ENCODE measurements around the gene TTL.
A peak's percentile ranks its signal among the peaks of the same experiment; 100 is the strongest.
"Not testable (repeated sequence)": the region's sequence is repeated elsewhere in the genome, so short reads cannot be mapped to it uniquely, and the experiment has no call there.

Gene TTL

DNA sequence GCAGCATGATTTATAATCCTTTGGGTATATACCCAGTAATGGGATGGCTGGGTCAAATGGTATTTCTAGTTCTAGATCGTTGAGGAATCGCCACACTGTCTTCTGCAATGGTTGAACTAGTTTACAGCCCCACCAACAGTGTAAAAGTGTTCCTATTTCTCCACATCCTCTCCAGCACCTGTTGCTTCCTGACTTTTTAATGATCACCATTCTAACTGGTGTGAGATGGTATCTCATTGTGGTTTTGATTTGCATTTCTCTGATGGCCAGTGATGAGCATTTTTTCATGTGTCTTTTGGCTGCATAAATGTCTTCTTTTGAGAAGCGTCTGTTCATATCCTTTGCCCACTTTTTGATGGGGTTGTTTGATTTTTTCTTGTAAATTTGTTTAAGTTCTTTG lies 42.3 kb downstream of the TTL start:
- DNase-seq = not testable (repeated sequence)

GRCh38 chr2:112528541-112528940 lies 46.6 kb downstream of the TTL start:
- DNase-seq = no peak

- no peak for DNase-seq
These were observed 47.8 kb downstream of the TTL start for GRCh38 chr2:112529757-112530156.

DNA sequence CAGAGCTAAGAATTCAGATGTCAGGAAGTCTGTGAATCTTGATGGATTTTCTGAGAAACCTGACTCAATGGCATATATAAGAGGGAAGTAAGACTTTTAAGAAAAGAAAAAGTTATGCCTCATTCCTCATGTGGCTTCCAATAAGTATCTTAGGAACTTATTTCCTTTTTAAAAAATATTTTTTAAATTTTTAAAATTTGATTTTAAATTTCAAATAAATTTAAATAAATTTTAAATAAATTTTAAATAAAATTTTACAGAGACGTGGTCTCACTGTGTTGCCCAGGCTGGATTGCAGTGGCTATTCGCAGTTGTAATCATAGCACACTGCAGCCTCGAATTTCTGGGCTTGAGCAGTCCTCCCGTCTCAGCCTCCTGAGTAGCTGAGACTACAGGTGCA lies 48.8 kb downstream of the TTL start:
- DNase-seq = no peak

DNA sequence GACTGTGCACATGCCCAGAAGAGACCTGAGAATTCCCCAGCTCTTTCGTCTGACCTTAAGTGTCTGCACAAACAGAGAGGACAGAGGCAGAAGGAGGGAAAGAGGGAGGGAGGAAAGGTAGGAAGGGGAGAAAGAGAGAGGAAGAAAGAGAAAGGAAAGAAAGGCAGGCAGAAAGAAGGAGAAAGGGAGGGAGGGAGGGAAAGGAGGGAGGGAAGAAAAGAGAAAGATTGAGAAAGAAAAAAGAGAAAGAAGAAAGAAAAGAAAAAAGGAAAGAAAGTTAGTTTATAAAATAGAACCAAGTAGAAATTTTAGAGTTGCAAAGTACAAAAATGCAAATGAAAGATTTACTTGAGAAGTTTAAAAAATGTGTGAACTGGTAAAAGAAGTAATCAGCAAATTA lies 52.9 kb downstream of the TTL start:
- DNase-seq = no peak

DNA sequence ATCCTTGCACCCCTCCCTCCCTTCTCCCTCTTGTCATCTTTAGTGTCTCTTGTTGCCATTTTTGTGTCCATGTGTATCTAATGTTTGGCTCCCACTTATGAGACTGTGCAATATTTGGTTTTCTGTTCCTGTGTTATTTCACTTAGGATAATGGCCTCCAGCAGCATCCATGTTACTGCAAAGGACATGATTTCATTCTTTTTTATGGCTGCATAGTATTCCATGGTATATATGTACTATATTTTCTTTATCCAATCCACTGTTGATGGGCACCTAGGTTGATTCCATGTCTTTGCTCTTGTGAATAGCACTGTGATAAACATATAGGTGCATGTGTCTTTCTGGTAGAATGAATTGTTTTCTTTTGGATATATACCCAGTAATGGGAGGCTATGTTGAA lies 54.7 kb downstream of the TTL start:
- DNase-seq = not testable (repeated sequence)

- no peak for DNase-seq
These were observed 57.4 kb downstream of the TTL start for GRCh38 chr2:112539306-112539705.

DNA sequence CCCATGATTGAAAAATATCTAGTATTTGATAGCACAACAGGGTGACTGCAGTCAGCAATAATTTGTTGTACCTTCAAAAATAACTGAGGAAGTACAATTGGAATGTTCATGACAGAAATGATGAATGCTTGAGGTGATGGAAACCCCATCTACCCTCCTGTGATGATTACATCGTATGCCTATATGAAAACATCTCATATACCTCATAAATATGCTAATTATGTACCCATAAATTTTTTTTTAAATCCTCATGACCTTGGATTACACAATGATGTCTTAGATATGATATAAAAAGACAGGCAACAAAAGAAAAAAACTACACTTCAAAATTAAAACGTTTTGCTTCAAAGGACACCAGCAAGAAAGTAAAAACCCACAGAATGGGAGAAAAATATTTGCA lies 59.0 kb downstream of the TTL start:
- DNase-seq = no peak

DNA sequence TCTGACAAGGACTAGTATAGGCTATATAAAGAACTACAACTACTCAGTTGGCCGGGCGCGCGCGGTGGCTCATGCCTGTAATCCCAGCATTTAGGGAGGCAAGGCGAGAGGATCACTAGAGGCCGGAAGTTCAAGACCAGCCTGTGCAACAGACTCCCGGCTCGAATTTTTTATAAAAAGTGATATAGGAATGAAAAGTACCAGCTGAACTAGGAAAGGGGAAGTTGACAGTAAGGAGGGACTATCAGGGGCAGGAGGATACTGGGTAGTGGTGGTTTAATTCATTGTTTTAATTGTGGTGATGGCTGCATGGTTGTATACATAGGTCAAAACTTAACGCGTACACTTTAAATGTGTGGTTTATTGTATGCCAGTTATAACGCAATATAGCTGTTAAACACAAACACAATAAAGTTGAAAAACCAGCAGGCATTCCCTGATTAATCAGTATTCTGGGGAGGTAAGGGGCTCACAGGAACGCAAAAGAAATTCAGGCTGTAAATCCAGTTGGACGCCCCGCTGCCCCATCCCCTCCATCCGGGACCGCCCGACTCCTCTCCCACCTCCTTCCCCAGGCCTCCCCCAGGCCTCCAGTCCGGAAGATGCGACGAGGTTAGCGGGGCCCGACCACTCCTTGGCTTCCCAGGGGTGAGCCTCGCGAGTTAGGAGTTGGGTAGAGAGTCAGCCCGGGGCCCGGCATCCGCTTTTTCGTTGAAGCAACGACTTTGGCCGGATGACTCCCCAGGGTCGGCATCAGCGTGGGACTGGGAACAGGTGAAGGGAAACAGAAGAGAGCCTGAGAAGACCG lies 59.6 kb downstream of the TTL start:
- peak; percentile 65 for DNase-seq

DNA sequence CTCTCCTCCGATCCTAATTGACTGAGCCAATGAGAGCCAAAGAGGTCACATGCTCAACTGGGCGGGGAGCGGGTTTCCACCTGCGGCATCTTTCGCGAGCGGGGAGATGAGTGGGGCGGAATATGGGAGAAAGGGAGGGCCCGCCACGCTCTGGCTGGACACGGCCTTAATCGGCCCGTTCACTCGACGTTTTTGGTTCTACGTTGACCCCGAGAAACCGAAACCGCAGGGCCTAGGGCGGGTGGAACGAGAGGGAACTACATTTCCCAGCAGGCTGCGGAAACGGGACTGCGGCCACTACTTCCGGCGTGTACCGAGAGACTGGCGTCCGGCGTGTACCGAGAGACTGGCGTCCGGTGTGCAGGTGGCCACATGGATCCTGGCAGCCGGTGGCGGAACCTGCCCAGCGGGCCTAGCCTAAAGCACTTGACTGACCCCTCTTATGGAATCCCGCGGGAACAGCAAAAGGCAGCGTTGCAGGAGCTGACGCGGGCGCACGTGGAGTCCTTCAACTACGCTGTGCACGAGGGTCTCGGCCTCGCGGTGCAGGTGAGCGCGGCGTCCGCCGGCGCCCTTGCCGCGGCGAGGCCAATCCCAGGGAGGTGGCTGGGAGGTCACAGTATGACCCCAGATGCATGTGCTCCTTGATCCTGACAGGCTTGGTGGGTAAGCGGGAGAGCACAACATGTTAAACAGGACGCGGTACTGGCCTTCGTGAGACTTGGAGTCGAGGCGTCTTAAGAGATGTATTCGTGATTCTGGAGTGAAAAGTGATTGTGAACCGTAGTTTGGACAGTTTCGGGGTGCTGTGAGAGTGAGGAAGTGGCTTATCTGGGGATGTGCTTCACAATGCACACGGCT lies 60.4 kb downstream of the TTL start, which contains the start of gene POLR1B:
TSS of gene POLR1B (plus strand) at position 343 of the 861 bp plus-strand sequence. CDS start at position 373, 30 bp downstream.
- DNase-seq = peak; percentile 82

DNA sequence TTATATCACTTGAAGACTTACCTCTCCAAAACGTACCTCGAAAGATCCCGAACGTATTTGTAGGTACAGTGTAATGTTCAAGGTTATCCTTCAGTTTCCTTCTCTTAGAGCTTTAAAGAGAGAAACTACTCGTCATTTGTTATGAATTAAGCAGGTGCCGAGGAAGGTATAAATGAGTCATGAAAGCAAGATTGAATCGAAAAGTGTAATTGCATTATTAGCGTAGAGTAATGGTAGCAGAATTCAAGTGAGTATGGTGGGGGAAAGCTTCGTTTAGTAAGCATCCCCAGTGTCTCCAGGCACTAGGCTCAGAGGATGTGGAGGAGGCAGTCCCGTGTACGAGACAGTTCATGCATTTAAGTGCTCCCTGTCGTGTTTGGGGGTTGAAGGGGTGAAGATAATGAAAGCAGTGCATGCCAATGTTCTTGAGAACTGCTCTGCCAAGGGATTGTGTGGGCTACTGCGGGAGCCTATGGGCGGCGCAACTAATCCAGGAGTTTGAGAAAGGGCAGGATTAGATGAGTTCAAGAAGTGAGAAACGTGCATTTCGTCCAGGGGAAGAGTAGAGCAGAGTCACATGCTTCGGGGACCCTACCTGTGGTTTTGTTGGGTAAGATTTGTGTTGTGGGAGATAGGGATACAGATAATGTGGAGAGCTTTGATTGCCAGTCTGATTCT lies 61.2 kb downstream of the TTL start:
- DNase-seq = peak; percentile 4

- peak; percentile 37 for DNase-seq
These were observed 65.4 kb downstream of the TTL start for GRCh38 chr2:112547333-112547732.

DNA sequence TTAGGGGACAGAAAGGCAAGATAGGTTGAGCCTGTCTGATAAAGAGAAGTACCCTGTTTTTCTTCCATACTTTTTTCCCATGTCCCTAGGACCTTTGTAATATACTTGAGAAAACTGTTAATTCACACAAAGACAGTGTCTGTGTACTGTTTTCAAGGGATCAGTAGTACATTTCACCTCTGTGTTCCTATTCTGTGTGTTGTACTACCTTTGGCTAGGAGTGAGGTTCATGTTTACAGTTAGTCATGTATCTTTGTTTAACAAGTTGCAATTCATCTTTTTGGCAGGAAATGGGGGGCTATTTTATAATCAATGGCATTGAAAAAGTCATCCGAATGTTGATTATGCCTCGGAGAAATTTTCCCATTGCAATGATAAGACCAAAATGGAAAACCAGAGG lies 67.0 kb downstream of the TTL start:
- no peak for DNase-seq

- no peak for DNase-seq
These were observed 84.1 kb downstream of the TTL start for GRCh38 chr2:112566104-112566503.

GRCh38 chr2:112566508-112566907 lies 84.6 kb downstream of the TTL start:
- DNase-seq = not testable (repeated sequence)

DNA sequence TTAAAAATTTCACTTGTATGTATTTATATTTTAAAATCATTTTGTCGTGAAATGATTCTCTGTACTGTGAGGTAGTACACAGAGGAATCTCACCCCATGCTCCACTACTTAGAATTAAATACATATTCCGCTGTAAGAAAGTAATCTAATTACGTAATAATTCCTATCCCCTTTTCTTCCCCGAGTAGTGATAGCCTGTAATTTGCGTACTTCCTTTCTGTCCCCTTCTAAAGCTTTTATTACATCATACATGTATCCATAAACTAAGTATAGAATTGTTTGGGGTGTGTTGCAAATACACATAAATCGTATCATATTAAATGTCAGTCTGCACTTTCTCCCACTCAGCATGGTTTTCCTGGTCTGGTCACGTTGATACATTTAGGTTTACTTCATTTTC lies 90.0 kb downstream of the TTL start:
- no peak for DNase-seq

DNA sequence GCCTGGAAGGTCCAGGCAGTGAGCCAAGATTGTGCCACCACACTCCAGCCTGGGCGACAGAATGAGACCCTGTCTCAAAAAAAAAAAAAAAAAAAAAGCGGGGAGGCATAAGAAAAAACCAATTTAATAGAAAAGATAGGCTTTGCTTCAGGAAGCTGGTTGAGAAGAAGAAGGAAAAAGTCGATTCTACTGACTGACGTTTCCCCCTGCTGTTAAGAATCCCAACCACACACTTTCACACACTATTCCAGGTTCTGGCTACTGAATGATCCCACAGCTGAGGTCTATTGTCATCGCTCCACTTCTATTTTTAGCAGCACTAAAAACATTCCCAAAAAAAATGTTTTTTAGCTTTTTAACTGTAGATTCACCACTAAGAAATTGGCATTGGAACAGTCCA lies 95.8 kb downstream of the TTL start:
- peak; percentile 22 for DNase-seq

GRCh38 chr2:112579241-112579640 lies 97.3 kb downstream of the TTL start:
- peak; percentile 84 for DNase-seq

- no peak for DNase-seq
These were observed 98.1 kb downstream of the TTL start for GRCh38 chr2:112580084-112580483.

- peak; percentile 65 for DNase-seq
These were observed 100.4 kb downstream of the TTL start for GRCh38 chr2:112582314-112582746.

GRCh38 chr2:112583497-112584133 lies 101.7 kb downstream of the TTL start:
- DNase-seq = peak; percentile 9

DNA sequence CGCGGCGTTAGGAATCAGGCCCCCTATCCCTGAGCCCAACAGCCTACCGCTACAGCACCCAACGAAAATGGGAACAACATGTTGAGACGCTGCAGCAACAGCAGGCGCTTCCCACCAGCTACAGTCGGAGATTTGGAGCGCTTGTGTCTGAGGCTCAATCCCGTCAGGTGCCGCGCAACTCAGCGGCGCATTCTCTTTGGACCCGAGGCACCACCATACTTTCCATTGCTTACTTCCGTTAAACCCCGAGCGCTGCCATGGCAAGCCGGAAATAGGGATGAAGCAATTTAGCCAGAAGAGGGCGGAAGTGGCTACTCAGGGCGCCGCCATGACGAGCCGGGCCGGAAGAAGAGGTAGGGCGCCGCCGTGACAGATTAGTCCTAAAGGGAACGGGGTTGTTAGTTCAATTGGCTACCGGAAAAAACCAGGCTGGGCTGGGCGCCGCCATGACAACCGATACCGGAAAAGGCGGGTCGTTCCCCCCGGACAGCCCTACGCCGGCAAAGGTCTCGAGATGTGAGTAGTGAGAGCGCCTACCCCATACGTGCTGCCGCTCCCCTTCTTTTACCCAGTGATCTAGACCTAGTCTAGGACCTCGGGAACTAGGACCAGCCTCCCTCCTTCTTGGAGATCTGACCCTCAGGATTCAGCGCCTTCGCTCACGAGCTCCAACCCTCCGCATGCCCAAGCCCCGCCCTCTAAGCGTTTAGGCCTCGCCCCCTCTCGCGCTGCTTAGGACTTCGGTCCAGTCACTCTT lies 102.4 kb downstream of the TTL start, which contains the start of gene CHCHD5:
TSS of gene CHCHD5 (plus strand) at position 476 of the 757 bp plus-strand sequence. CDS start at position 515, 39 bp downstream.
- peak; percentile 98 for DNase-seq

Data from HCEC 1CT (cell line).